GM08714 (cell line): ENCODE data around the gene DAPL1.
"Not testable (repeated sequence)": the region's sequence is repeated elsewhere in the genome, so short reads cannot be mapped to it uniquely, and the experiment has no call there.

Experiments
- H3K4me3 ChIP-seq: fragments of 200-500 bp; sonication (Bioruptor generic); 2 replicates; pipeline ENCODE4 v1.5.1; 2014; ENCODE audit warnings: mild to moderate bottlenecking, low read length, inconsistent platforms
- ZNF274 ChIP-seq: IDR thresholded peaks from 2 replicates; pipeline ENCODE4 v1.6.1; 2012; ENCODE audit warnings: mild to moderate bottlenecking, low read depth, low read length

Gene DAPL1

DNA sequence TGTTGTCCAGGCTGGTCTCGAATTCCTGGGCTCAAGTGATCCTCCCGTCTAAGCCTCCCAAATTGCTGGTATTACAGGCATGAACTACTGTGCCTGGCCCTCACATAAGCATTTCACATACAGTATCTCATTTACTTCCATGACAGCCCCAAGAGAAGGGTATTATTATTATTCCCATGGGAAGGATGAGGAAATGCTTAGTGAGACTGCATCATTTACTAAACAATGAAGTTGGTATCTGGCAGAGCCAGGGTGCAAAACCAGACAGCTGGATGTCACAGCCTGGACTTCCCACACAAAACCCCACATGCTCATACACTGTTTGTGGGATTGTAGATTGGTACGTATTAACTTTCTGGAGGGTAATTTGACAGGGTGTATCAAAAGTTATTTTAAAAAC lies 29.9 kb downstream of the DAPL1 start:
- no peak for TF ChIP-seq ZNF274
- no peak overlapping the region for H3K4me3 ChIP-seq

DNA sequence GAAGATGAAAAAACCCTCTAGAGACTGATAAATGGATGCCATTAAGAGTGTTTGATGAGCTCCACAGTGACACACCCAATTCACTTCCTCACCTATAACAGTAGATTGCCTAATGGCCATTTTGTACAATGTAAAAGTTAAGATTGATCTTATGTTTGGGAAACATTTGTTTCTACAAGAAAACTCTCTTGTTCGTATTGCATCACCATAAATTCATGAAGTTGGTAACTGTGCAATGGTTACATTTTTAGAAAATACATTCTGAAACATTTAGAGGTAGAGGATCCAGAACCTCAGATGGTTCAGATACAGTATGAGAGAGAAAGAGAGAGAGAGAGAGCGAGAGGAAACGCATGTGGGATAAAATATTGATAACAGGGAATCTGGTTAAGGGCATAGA lies 31.8 kb downstream of the DAPL1 start:
- TF ChIP-seq ZNF274 = no peak
- no peak overlapping the region for H3K4me3 ChIP-seq

DNA sequence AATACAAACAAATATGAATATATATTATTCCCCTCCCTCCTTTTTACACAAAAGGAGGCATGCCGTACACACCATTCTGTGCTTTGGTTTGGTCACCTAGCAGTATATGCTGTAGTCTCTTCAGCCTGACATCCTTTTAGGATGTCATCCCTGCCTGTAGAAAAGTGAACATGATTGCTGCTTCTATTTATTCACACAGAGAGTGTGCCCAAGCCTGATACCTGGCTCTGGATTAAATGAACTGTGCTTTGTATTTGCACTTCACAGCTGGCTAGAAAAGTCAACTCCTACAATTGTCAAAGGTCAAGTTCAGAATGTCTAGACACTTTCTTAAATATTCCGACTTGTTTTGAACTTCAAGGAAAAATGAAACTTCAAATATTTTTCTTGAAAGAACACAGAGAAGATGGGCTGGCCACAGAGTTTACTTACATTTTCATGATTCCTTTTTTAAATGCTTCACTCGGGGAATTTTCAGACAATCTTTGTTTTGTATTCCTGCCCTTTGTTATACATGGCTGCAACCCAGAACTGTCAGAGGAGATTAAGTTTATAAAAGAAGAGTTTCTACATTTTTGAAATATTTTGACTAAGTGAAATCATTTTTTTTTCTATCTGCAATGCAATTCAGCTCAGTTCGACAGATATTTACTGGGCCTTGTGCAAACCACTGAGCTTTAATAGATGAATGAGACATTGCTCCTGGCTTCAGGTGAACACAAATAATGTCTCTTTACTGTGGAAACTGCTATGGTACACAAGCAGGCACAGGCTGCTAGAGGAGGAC lies 33.5 kb downstream of the DAPL1 start:
- no peak overlapping the region for H3K4me3 ChIP-seq
- TF ChIP-seq ZNF274 = no peak

DNA sequence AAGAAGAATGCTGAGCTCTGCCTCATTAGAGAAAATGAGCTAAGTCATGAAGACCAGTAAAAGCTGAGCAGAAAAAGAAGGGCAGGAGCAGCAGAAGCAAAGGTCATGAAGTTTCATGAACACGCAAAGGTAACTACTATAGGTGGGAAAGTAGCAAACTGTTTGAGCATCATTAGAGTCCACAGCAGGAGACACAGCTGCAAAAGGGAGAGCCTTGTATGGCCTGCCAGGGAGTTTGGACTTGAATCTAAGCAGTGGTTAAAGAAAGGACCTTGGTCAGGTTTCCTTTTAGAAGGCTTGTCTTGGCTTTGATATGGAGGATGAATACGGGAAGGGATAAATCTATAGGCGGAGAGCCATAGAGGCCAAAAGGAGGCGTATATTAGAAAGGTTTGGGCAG lies 34.0 kb downstream of the DAPL1 start:
- TF ChIP-seq ZNF274 = no peak
- H3K4me3 ChIP-seq = no peak overlapping the region

DNA sequence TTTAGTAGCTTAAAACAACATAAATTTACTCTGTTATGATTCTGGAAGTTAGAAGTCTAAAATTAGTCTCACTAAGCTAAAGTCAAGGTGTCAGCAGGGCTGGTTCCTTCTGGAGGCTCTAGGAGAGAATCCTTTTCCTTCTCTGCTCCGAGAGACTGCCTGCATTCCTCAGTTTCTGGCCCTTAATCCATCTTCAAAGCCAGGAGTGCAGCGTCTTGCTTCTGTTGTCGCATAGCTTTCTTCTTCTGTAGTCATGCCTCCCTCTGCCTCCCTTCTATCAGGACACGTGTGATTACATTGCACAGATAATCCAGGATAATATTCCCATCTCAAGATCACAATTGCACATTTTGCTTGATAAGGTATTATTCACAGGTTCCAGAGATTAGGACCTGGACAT lies 35.1 kb downstream of the DAPL1 start:
- no peak overlapping the region for H3K4me3 ChIP-seq
- TF ChIP-seq ZNF274 = no peak

DNA sequence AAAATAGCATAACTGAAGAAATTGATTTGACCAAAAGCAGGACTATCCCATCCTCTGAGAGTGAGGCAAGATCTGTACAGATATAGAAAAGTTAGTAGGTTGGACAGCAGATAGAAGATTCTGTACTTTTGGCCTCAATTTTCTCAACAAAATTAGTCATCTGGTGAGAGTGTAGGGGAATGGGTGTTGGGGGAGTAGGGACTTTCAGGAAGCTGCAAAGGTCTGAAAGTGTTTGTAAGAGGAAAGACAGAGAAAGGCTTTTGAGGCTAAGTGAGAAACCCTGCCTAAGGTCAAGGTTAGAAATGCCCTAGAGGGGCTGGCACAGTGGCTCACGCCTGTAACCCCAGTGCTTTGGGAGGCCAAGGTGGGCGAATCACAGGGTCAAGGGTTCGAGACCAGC lies 40.3 kb downstream of the DAPL1 start:
- TF ChIP-seq ZNF274 = no peak

DNA sequence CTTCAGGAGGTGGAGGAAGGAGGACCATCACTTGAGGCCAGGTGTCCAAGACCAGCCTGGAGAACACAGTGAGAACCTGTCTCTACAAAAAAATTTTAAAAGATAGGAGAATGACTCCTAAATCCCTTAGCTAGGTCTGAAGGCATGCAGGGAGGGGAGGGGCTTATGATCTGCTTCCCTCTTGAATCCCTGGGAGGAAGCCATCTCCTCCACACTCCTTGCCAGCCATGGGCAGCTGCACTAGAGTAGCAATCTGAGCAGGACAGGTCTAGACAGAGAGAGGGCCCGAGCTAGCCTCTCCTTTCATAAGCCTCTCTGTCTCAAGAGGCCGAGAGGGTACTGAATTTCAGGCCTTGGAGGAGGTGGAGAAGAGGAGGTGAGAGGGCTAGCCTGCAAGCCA lies 42.5 kb downstream of the DAPL1 start:
- TF ChIP-seq ZNF274 = no peak
- H3K4me3 ChIP-seq = no peak overlapping the region

More for the DNA sequence above, 40.3 kb downstream of the DAPL1 start:
- no peak overlapping the region for H3K4me3 ChIP-seq

DNA sequence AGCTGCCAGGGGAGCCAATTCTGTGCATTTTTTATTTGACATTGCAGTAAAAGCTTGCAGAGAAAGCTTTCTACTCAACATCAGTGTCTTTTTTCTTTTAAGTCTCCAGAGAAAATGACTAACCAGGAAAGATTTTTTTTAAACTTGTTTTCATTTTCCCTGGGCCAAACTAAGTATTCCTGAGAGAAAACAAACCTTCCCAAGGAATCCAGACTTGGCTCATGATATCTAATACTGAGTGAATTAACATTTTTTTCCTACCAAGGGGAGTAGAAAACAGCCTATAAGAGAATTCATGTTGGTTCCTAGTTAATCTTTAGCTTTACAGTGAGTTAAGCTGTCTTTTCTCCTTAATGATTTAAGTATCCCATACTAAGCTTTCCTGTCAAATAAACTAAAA lies 46.7 kb downstream of the DAPL1 start:
- no peak for TF ChIP-seq ZNF274
- no peak overlapping the region for H3K4me3 ChIP-seq

DNA sequence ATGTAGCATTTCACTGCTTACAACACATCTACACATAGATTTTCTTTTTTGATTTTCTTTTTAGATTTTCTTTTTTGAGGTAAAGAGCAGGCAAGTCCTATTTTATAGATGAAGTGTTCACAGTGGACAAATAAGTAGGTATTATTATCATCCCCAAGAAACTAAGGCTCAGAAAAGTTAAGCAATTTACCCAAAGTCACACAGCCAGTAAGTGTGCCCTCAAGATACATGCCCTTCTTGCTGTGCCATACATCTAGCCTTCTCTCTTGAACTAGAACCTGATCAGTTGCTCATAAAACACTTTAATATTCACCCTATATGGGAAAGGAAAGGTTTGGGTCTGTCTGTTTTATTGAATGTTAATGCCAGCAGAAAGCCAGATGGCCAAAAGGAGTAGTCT lies 50.3 kb downstream of the DAPL1 start:
- no peak overlapping the region for H3K4me3 ChIP-seq
- TF ChIP-seq ZNF274 = no peak

DNA sequence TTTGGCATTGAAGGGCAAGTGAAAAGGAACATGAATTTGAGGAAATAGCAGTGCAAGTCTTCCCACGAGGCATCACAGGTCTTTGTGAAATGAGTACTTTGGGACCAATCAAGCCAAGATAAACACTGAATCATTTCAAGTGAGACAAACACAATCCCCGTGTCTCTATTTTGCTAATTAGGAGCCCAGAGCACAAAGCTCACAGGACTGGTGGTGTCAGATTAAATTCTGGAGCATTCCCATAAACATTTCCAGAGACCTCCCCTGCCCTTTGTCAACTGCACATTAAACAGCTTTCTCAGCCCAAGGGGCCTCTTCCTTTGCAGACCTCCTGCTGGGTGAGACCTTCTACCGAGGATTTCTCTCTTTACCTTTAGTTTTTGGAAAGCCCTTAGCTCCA lies 50.7 kb downstream of the DAPL1 start:
- TF ChIP-seq ZNF274 = no peak
- no peak overlapping the region for H3K4me3 ChIP-seq

DNA sequence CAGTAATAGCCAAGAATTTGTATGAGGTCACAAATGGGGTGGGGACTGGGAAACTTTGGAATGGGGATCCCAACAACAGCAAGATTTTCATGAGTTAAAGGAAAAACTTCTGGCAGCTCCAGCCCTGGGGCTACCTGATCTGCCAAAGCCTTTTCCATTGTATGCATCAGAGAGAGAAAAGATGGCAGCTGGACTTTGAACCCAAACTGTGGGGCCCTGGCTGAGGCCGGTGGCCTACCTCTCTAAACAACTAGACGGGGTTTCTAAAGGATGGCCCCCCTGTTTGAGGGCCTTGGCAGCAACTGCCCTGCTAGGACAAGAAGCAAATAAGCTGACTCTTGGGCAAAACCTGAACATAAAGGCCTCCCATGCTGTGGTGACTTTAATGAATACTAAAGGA lies 52.4 kb downstream of the DAPL1 start:
- H3K4me3 ChIP-seq = not testable (repeated sequence)

DNA sequence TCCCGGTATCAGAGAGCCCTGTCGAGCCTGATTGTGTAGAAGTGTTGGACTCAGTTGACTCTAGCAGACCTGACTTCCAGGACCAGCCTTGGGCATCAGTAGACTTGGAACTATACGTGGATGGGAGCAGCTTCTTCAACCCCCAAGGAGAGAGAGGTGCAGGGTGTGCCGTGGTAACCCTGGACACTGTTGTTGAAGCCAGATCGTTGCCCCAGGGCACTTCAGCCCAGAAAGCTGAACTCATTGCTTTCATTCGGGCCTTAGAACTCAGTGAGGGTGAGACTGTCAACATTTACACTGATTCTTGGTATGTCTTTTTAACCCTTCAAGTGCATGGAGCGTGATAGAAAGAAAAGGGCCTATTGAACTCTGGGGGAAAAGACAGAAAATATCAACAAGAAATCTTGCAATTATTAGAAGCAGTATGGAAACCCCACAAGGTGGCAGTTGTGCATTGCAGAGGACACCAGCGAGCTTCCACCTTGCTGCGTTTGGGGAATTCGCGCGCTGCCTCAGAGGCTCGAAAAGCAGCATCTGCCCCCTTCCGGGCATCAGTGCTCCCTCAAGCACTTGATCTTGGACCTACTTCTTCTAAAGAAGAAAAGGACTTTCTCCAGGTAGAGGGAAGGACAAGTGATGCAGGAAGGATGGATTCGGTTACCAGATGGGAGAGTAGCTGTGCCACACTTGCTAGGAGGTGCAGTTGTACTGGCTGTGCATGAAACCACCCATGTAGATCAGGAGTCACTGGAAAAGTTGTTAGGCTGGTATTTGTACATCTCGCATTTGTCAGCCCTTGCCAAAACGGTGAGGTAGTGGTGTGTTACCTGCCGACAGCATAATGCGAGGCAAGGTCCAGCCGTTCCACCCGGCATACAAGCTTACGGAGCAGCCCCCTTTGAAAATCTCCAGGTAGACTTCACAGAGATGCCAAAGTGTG lies 53.2 kb downstream of the DAPL1 start:
- not testable (repeated sequence) for H3K4me3 ChIP-seq

DNA sequence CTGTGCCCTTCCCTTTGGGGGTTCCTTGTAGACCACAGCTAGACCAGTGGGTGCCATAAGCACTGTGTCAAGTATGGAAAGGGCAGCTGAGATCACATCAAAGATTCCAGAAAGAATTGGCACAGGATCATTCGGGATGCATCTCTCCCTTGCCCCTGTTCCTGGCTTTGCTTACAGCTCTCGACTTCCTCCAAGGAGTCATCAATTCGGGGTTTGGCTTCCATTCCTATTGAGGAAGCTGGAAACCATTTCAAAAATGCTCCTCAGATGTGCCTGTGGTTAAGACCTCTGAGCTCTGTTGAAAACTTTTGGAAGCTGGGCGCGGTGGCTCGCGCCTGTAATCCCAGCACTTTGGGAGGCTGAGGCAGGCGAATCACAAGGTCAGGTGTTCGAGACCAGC lies 65.1 kb downstream of the DAPL1 start:
- not testable (repeated sequence) for H3K4me3 ChIP-seq

DNA sequence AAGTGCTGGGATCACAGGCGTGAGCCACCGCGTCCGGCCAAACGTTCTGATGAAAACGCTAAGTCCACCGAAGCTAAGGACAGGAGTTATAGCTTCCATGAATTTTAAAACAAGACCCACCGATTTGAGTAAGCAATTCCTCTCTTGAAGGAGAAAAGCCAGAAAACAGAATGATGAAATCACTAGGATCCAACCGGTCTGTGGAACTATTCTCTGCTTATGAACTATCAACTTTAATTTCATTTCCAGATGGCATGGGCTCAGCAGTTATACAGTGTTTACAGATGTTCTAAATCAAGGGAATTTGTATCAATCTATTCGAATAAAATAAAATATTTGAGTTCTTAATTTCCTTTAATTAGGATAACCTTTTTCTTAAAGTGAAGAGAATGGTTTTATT lies 66.5 kb downstream of the DAPL1 start:
- not testable (repeated sequence) for H3K4me3 ChIP-seq

DNA sequence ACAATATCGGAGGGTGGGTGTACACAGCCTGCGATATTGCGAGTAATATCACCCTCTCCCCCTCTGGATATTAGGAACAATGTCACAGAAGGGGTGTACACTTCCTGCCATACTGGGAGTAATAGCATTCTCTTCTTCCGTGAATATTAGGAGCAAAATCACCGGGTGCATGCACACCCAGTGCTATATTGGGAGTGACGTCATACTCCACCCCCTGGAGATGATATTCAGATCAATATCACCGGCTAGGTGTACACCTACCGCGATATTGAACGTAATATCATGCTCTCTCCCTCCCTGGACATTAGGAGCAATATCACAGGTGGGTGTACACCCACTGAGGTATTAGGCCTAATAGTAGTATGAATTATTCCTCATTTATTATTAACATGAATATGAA lies 70.4 kb downstream of the DAPL1 start:
- H3K4me3 ChIP-seq = not testable (repeated sequence)
